A673 (cell line): ENCODE measurements around the gene RANBP3.

Experiments used
- EZH2 ChIP-seq: fragments of 200-600 bp; sonication (generic); IDR thresholded peaks from 2 replicates; pipeline ENCODE4 v1.6.1; 2017; ENCODE audit warnings: borderline replicate concordance, low read depth, mild to moderate bottlenecking, mixed read lengths, antibody characterized with exemption, low read length; ENCODE audit not compliant: poor library complexity, severe bottlenecking
- TF ChIP-seq, protein P1 (sequence below): fragments of 300-800, 200-600 bp; sonication (generic); conservative IDR thresholded peaks from 2 replicates; pipeline ENCODE4 v1.5.1; 2017; ENCODE audit warnings: low read depth, mild to moderate bottlenecking, antibody characterized with exemption, low read length, moderate library complexity, mixed read lengths

DNA sequence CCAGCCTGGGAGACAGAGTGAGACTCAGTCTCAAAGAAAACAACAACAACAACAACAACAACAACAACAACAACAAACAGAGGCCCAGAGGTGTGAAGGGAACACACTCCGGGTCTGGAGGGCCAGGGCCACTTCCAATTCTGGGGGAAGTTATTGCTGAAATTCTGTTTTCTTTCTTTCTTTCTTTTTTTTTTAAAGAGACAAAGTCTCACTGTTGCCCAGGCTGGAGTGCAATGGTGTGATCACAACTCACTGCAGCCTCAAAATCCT lies 67.4 kb downstream of the RANBP3 start:
- TF ChIP-seq, protein P1, sequence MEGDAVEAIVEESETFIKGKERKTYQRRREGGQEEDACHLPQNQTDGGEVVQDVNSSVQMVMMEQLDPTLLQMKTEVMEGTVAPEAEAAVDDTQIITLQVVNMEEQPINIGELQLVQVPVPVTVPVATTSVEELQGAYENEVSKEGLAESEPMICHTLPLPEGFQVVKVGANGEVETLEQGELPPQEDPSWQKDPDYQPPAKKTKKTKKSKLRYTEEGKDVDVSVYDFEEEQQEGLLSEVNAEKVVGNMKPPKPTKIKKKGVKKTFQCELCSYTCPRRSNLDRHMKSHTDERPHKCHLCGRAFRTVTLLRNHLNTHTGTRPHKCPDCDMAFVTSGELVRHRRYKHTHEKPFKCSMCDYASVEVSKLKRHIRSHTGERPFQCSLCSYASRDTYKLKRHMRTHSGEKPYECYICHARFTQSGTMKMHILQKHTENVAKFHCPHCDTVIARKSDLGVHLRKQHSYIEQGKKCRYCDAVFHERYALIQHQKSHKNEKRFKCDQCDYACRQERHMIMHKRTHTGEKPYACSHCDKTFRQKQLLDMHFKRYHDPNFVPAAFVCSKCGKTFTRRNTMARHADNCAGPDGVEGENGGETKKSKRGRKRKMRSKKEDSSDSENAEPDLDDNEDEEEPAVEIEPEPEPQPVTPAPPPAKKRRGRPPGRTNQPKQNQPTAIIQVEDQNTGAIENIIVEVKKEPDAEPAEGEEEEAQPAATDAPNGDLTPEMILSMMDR, result no peak
- TF ChIP-seq EZH2, result no peak
